Keratinocyte (primary cell): ENCODE results near the gene SPPL3. TPM values are rescaled to one million over a fixed set of nuclear protein-coding genes. Genes with fewer than 3 reads are reported as not detected.

Experiments used
- DNase-seq: peaks from one replicate; pipeline ENCODE4 v3.0.0-alpha.2; 2011; ENCODE audit warnings: low read depth, missing footprints, low spot score
- FAIRE-seq: peaks from 2 replicates; lab custom pipeline; 2011; peaks lifted over from hg19 to GRCh38; lab: Jason Lieb, UNC
- H2AFZ ChIP-seq: 2 replicates; pipeline ENCODE4 v1.6.0; 2012; ENCODE audit warnings: low read length, control low read depth, inconsistent platforms; ENCODE audit not compliant: control insufficient read depth
- H3K27ac ChIP-seq: 2 replicates; pipeline ENCODE4 v1.5.1; 2011; ENCODE audit warnings: low read length; ENCODE audit not compliant: control insufficient read depth, insufficient read depth
- H3K27me3 ChIP-seq: 3 replicates; pipeline ENCODE4 v1.6.0; 2011; ENCODE audit warnings: low read length; ENCODE audit not compliant: control insufficient read depth, insufficient read depth; ENCODE audit errors: extremely low read depth
- H3K36me3 ChIP-seq, 2 experiments: 2 replicates in 1 of 2; 3 replicates in 1 of 2; pipeline ENCODE4 v1.5.1; 2011; ENCODE audit warnings: low read length in 2 of 2, mild to moderate bottlenecking in 1 of 2; ENCODE audit not compliant: control insufficient read depth in 2 of 2, insufficient read depth in 2 of 2; ENCODE audit errors: extremely low read depth in 1 of 2
- H3K4me1 ChIP-seq: 3 replicates; pipeline ENCODE4 v1.5.1; 2011; ENCODE audit warnings: low read length; ENCODE audit not compliant: control insufficient read depth, insufficient read depth; ENCODE audit errors: extremely low read depth
- H3K4me2 ChIP-seq: 3 replicates; pipeline ENCODE4 v1.6.0; 2011; ENCODE audit warnings: low read depth, low read length; ENCODE audit not compliant: control insufficient read depth, insufficient read depth; ENCODE audit errors: extremely low read depth
- H3K4me3 ChIP-seq, 3 experiments: fragments of 200-600 bp in 1 of 3; sonication (generic) in 1 of 3; 2 replicates in 2 of 3; 3 replicates in 1 of 3; pipeline ENCODE4 v1.5.1; 2011 to 2016; ENCODE audit warnings: low read length in 3 of 3, mild to moderate bottlenecking in 3 of 3, control low read depth in 2 of 3, inconsistent platforms in 1 of 3, low read depth in 1 of 3, mixed read lengths in 1 of 3, mixed run types in 1 of 3, moderate library complexity in 1 of 3; ENCODE audit not compliant: control insufficient read depth in 2 of 3, insufficient read depth in 2 of 3; ENCODE audit errors: extremely low read depth in 1 of 3
- H3K79me2 ChIP-seq: 2 replicates; pipeline ENCODE4 v1.6.0; 2012; ENCODE audit warnings: low read length; ENCODE audit not compliant: control insufficient read depth, insufficient read depth
- H3K9ac ChIP-seq: 3 replicates; pipeline ENCODE4 v1.6.0; 2011; ENCODE audit warnings: low read length; ENCODE audit not compliant: control insufficient read depth, insufficient read depth; ENCODE audit errors: extremely low read depth
- H3K9me1 ChIP-seq: 3 replicates; pipeline ENCODE4 v1.6.0; 2011; ENCODE audit warnings: low read length; ENCODE audit not compliant: control insufficient read depth, insufficient read depth; ENCODE audit errors: extremely low read depth
- H3K9me3 ChIP-seq: 2 replicates; pipeline ENCODE4 v1.5.1; 2012; ENCODE audit warnings: low read depth, low read length; ENCODE audit not compliant: control insufficient read depth
- H4K20me1 ChIP-seq: 3 replicates; pipeline ENCODE4 v1.6.0; 2011; ENCODE audit warnings: low read length; ENCODE audit not compliant: control insufficient read depth, insufficient read depth; ENCODE audit errors: extremely low read depth
- CTCF ChIP-seq, 3 experiments: IDR thresholded peaks in 1 of 3; conservative IDR thresholded peaks in 1 of 3; optimal IDR thresholded peaks in 1 of 3; 2 replicates in 2 of 3; 3 replicates in 1 of 3; pipeline versions ENCODE3 to v1.5.1; 2011; ENCODE audit warnings: low read length in 3 of 3, mild to moderate bottlenecking in 3 of 3, moderate library complexity in 2 of 3, control low read depth in 1 of 3, inconsistent platforms in 1 of 3; ENCODE audit not compliant: insufficient read depth in 2 of 3; ENCODE audit errors: extremely low read depth in 1 of 3
- EZH2 ChIP-seq: IDR thresholded peaks from one replicate; pipeline ENCODE4 v1.6.1; 2012; ENCODE audit warnings: inconsistent platforms, mild to moderate bottlenecking, low read length, moderate library complexity
- dilution Hi-C: fragments of 300-500 bp; cut with MboI; formaldehyde crosslinking; loops from one replicate; pipeline ENCODE4 v1.7.0; 2020; ENCODE audit warnings: low sequenced_read_pairs; ENCODE audit not compliant: extremely low pct_ligation_motif_present
- polyA plus RNA-seq, 5 experiments: library from polyadenylated mRNA; depleted of rRNA in 3 of 5; stranded (reverse) in 3 of 5; stranded (forward) in 1 of 5; unstranded in 1 of 5; fragments of >200 nt; gene quantifications; 1 replicate in 1 of 5; 2 replicates in 3 of 5; 3 replicates in 1 of 5; pipeline versions ENCODE4 v1.2.1 to v1.2.3, GENCODE V29; 2011 to 2012; ENCODE audit warnings: missing spikeins in 2 of 5, low read depth in 1 of 5, low replicate concordance in 1 of 5

SPPL3 gene
- polyA plus RNA-seq, 1 donor (not counting 4 experiments of a cell fraction or from before 2014, with no cell fraction given): 28.3 TPM

GRCh38 chr12:120873226-120873625 is 30.9 kb downstream of the SPPL3 start:
- no peaks in the 10 kb centered on the region for H3K27me3 ChIP-seq
- H3K9ac ChIP-seq: no peak overlapping the region
- H3K9me1 ChIP-seq: no peaks in the 10 kb centered on the region
- no peaks in the 10 kb centered on the region for H3K36me3 ChIP-seq
- H3K9me3 ChIP-seq: no peaks in the 10 kb centered on the region
- H3K79me2 ChIP-seq: peaks cover 66% of the 10 kb centered on the region
- no peak overlapping the region for H3K4me2 ChIP-seq
- H3K4me1 ChIP-seq: peaks cover 8% of the 10 kb centered on the region
- dilution Hi-C loops: no loop called here
- FAIRE-seq: no peak
- no peak overlapping the region for H3K27ac ChIP-seq
- DNase-seq: no peak
- H4K20me1 ChIP-seq: no peaks in the 10 kb centered on the region
- no peak overlapping the region for H3K4me3 ChIP-seq
- TF ChIP-seq CTCF (optimal IDR thresholded peaks at IDR 0.05 in 1 of 3, IDR thresholded peaks at IDR 0.05 in 1 of 3, conservative IDR thresholded peaks at IDR 0.05 in 1 of 3; ENCODE audit: extremely low read depth in 1 of 3, insufficient read depth in 2 of 3, low read length in 3 of 3) (no peak), EZH2 (no peak)
- H2AFZ ChIP-seq: no peak overlapping the region

DNA sequence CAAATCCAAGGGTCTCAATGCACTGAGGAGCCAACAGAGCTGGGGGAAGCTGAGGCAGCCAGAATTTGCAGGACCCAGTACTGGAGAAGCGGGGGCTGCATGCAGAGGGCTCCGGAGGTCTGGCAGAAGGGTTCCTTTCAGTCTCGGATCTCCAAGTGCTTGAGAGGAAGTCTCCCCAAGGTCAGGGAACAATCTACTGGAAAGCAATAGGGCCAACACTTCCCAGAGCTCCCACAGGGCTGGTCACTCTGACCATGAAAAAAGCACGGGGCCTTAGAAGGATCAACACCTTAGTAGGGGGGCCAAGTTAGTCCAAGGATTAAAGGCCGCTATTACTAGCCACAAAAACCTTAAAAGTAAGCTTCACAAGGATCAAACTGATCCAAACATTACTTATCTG is 31.7 kb downstream of the SPPL3 start:
- peaks cover 68% of the 10 kb centered on the region for H3K79me2 ChIP-seq
- no peaks in the 10 kb centered on the region for H3K36me3 ChIP-seq
- DNase-seq (no peak), FAIRE-seq (no peak)
- no peaks in the 10 kb centered on the region for H3K9me3 ChIP-seq
- no peaks in the 10 kb centered on the region for H3K9me1 ChIP-seq
- no peak overlapping the region for H3K9ac ChIP-seq
- peaks cover 8% of the 10 kb centered on the region for H3K4me1 ChIP-seq
- no peaks in the 10 kb centered on the region for H3K27me3 ChIP-seq
- dilution Hi-C loops: no loop called here
- no peak for TF ChIP-seq EZH2
- no peak for TF ChIP-seq CTCF (optimal IDR thresholded peaks at IDR 0.05 in 1 of 3, IDR thresholded peaks at IDR 0.05 in 1 of 3, conservative IDR thresholded peaks at IDR 0.05 in 1 of 3; ENCODE audit: extremely low read depth in 1 of 3, insufficient read depth in 2 of 3, low read length in 3 of 3)
- no peak overlapping the region for H2AFZ ChIP-seq
- no peaks in the 10 kb centered on the region for H4K20me1 ChIP-seq
- no peak overlapping the region for H3K4me3 ChIP-seq
- no peak overlapping the region for H3K27ac ChIP-seq
- no peak overlapping the region for H3K4me2 ChIP-seq
